ENCODE measurements around the gene GAA. TPM values are rescaled to one million over a fixed set of nuclear protein-coding genes. Genes with fewer than 3 reads are reported as not detected.

Gene GAA
- total RNA-seq, 2 experiments from 2014 or later, result 16.0 to 18.7 TPM

DNA sequence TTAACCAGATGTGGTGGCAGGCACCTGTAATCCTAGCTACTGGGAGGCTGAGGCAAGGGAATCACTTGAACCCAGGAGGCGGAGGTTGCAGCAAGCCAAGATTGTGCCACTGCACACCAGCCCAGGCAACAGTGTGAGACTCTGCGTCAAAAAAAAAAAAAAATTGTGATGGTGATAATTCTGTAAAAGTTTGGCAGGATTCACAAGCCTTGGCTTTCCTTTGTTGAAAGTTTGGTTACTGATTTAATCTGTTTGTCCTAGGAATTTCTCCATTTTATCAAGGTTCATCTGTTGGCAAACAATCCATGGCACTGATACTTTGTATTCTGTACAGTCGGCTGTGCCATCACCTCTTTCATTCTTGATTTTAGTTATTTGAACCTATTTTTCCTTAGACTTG lies 29.6 kb downstream of the GAA start:
- Mint-ChIP-seq H3K4me1 (no peaks in the 10 kb centered on the region), H3K27ac (no peak overlapping the region), H3K36me3 (ENCODE audit: low read depth) (peaks cover 33% of the 10 kb centered on the region), H3K9me3 (no peaks in the 10 kb centered on the region), H3K4me3 (no peak overlapping the region), H3K27me3 (peaks cover 15% of the 10 kb centered on the region)
- no peak for DNase-seq
- ChIA-PET POLR2A (interaction anchor here (5.3 kb wide), 1 partner anchor 13 kb away, joined by 36 read pairs; no protein-coding TSS in a partner anchor), CTCF (no interaction called here)

DNA sequence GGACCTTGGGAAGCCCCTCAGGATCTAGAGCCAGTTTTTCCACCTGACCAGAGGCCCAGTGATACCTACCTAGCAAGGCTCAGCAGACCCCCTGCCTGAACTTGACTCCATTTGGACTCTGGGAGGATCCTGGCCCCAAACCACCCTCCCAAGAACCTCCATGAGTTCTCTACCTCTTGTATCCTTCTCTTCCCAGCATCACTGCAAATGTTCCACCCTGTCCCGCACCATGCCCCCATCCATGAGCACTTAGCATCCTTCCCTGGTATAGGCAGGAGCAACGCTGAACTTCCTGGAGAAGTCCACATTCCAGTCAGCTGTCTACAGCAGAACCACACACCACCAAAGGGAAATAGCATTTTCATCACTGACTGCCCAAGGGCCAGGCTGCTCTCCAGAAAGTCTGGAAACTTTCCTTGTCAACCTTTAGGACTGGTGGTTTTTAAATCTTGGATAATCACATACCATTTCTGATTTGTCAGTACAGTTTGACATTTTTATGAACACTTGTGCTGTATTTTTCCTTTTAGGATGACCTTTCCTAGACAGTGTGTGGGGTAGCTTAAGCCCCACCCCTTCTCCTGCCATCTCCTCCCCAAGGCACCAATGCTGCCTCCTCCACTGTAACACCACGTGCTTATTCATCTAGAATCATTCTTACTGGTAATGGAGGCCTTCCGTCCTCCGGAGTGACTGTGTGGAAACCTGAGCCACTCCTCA lies 31.7 kb downstream of the GAA start:
- POLR2A ChIA-PET, result interaction anchor here (0.7 to 5.3 kb wide), 3 partner anchors 11 to 125 kb away, joined by 3 to 36 read pairs (median 4); partner anchors contain the start of gene EIF4A3
- Mint-ChIP-seq H3K27ac (no peak overlapping the region), H3K9me3 (no peaks in the 10 kb centered on the region), H3K36me3 (ENCODE audit: low read depth) (peaks cover 53% of the 10 kb centered on the region), H3K27me3 (peaks cover 9% of the 10 kb centered on the region), H3K4me1 (no peaks in the 10 kb centered on the region), H3K4me3 (no peak overlapping the region)
- CTCF ChIA-PET, result interaction anchor here (0.7 kb wide), 1 partner anchor 50 kb away, joined by 3 read pairs; no protein-coding TSS in a partner anchor
- DNase-seq, result no peak

DNA sequence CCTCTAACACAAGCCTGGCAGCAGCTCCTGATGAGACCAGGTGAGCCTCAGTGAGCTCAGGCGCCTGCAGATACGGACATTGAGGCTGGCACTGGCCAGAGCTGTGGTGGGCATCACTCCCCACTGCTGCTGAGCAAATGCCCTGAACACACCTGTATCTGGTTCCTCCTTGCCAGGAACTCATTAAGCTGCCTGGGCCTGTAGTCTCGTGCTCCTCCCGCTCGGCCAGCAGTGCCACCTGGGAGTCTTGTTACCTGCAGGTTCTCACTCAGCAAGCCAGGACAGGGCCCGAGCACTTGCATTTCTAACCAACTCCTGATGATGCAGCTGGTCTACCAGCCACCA lies 32.2 kb downstream of the GAA start:
- CTCF ChIA-PET, result interaction anchor here (0.7 kb wide), 2 partner anchors 9 to 50 kb away, joined by 3 read pairs; no protein-coding TSS in a partner anchor
- Mint-ChIP-seq H3K4me1 (no peaks in the 10 kb centered on the region), H3K36me3 (ENCODE audit: low read depth) (peaks cover 56% of the 10 kb centered on the region), H3K4me3 (no peak overlapping the region), H3K27me3 (peaks cover 4% of the 10 kb centered on the region), H3K27ac (no peak overlapping the region), H3K9me3 (no peaks in the 10 kb centered on the region)
- DNase-seq, result no peak
- POLR2A ChIA-PET, result interaction anchor here (0.7 to 5.3 kb wide), 5 partner anchors 11 to 151 kb away, joined by 3 to 36 read pairs (median 3); partner anchors contain the start of gene EIF4A3

DNA sequence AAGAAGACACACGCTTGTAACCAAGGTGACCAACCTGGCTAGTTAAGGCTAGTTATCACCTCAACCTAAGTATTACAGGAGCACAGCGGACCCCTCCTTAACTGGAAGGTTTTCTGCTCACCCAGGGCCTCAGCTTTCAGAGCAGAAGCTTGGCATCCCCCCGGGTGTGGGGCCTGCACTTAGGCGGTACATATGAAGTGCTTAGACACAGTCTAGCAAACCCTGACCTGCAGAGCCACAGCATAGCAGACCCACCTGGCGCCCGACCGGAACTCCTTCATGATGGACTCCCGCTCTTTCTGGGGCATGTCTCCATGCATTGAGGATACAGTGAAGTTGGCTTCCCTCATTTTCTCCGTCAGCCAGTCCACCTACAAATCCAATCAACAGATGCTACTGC lies 35.8 kb downstream of the GAA start:
- ChIA-PET POLR2A (no interaction called here), CTCF (no interaction called here)
- no peaks in the 10 kb centered on the region for H3K27me3 Mint-ChIP-seq
- peaks cover 87% of the 10 kb centered on the region for H3K36me3 Mint-ChIP-seq (ENCODE audit: low read depth)
- no peak overlapping the region for H3K27ac Mint-ChIP-seq
- H3K4me3 Mint-ChIP-seq, result no peak overlapping the region
- H3K9me3 Mint-ChIP-seq, result no peaks in the 10 kb centered on the region
- no peak for DNase-seq
- H3K4me1 Mint-ChIP-seq, result peaks cover 4% of the 10 kb centered on the region

DNA sequence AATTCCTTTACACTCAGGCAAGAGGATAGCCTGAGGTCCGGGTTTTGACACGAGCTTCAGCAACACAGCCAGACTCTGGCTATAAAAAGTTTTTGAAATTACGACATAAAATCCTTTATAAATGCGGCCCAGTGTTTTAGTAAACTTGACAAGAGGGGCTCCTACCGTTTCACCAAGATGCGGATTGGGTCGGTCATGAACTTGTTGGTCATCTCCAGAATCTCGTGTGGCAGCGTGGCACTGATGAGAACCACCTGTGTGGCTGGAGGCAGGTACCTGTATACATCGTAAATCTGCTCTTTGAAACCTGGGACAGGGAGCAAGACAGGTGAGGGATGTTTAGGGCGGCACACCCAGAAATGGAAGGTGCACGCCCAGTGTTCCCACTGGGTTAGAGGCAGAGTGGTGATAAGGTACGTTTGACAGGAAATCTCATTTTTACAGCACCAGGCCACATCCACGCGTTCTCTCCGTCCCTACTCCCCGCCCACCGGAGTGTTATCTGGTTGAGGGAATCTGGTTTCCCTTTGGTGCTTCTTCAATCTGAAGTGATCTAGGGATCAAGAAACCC lies 37.6 kb downstream of the GAA start:
- ChIA-PET CTCF (interaction anchor here (0.5 kb wide), 1 partner anchor 393 kb away, joined by 3 read pairs; no protein-coding TSS in a partner anchor), POLR2A (interaction anchor here (0.9 kb wide), 1 partner anchor 127 kb away, joined by 3 read pairs; no protein-coding TSS in a partner anchor)
- Mint-ChIP-seq H3K4me1 (peaks cover 15% of the 10 kb centered on the region), H3K9me3 (no peaks in the 10 kb centered on the region), H3K4me3 (no peak overlapping the region), H3K27ac (no peak overlapping the region), H3K27me3 (no peaks in the 10 kb centered on the region), H3K36me3 (ENCODE audit: low read depth) (peaks cover 84% of the 10 kb centered on the region)
- DNase-seq, result no peak

DNA sequence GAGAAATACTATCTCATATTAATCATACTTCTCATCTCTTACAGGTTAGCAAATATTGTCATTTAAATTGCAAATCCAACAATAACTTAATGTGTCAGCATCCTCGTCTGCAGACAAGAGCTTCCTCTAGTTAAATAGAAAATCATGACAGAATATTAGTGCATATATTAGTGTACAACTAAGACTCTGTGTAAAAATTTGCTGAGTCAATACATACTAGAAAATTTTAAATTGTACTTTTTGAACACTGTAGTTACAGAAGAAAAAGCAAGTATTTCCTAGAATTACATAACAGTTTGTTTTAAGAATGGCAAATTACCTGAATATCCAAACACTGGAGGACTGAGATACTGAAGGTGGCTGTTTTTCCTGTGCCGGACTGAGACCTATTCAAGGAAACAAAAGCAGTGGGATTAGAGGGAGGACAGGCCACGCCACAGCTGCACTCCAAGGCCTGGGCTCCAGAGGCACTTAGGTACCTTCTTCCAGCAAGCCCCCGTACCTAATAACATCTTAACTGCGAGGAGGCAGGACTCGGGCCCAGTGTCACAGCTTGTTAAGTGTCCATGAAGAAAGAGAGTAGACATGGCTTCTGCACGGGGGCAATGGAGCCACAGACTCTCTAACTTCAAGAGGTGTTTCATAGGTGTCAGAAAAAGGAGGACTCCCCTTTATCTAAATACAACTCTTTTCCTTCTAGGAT lies 40.2 kb downstream of the GAA start:
- POLR2A ChIA-PET, result interaction anchor here (1.2 to 5.3 kb wide), 3 partner anchors 8 to 40 kb away, joined by 3 to 36 read pairs (median 13); partner anchors contain the start of gene GAA
- CTCF ChIA-PET, result interaction anchor here (0.8 to 2.7 kb wide), 2 partner anchors 40 kb away, joined by 3 to 16 read pairs; partner anchors contain the start of gene GAA
- Mint-ChIP-seq H3K4me3 (no peak overlapping the region), H3K27ac (no peak overlapping the region), H3K36me3 (ENCODE audit: low read depth) (peaks cover 82% of the 10 kb centered on the region), H3K4me1 (peaks cover 38% of the 10 kb centered on the region), H3K9me3 (no peaks in the 10 kb centered on the region), H3K27me3 (no peaks in the 10 kb centered on the region)
- DNase-seq, result no peak

DNA sequence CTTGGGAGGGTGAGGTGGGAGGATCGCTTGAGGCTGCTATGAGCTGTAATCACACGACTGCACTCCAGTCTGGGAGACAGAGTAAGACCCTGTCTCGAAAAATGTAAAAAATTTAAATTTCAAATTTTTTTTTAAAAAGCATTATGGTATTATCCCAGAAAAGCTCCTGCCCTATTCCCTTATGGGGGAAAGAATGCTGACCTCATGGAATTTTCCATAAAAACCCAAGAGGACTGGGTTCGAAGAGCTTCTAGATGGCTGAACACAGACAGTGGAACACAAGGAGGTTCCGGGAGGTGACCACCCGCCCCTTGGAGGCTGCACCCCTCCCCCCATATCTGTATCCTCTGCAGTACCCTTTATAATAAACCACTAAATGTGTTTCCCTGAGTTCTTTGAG lies 41.5 kb downstream of the GAA start:
- DNase-seq, result no peak
- Mint-ChIP-seq H3K9me3 (no peaks in the 10 kb centered on the region), H3K4me1 (peaks cover 40% of the 10 kb centered on the region), H3K4me3 (no peak overlapping the region), H3K27ac (no peak overlapping the region), H3K36me3 (ENCODE audit: low read depth) (peaks cover 76% of the 10 kb centered on the region), H3K27me3 (no peaks in the 10 kb centered on the region)
- ChIA-PET POLR2A (interaction anchor here (0.9 to 5.3 kb wide), 6 partner anchors 9 to 311 kb away, joined by 3 to 60 read pairs (median 10); partner anchors contain the start of genes GAA and RNF213), CTCF (interaction anchor here (0.6 to 2.7 kb wide), 2 partner anchors 42 to 136 kb away, joined by 3 to 16 read pairs; partner anchors contain the start of gene GAA)

DNA sequence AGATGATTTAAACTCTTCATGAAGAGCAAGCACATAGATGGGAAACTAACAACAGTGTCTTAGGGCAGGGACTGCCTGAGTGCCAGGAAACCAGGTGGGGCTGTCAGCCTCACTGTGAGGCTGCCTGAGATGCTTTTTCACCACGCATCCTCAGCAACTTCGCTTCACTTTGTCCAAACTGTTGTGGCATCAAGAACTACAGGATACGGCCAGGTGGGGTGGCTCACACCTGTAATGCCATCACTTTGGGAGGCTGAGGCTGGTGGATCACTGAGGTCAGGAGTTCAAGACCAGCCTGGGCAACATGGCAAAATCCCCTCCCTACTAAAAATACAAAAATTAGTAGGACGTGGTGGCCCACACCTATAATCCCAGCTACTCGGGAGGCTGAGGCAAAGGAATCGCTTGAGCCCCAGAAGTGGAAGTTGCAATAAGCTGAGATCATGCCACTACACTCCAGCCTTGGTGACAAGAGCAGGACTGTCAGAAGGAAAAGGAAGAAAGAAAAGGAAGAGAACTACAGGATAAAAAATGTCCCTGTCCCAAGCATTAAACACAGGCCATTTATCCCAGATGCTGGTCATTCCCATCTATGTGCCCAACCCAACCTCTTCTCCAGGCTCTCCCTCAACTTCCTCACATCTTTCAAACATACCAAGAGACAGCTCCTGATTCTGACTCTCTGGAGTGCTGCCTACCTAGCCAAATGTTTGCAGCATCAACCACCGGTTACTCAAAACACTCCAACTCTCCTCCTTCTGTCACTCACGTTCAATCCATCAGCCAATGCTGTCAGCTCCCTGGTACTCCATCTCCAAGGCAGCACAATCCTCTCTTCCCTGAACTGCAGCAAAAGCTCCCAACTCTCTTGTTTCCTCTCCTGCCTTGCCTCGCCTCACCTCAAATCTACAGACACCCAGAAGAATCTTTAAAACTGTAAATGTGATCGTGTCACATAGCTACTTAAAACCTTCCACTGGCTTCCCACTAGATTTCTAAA lies 44.0 kb downstream of the GAA start:
- Mint-ChIP-seq H3K4me1 (peaks cover 50% of the 10 kb centered on the region), H3K9me3 (no peaks in the 10 kb centered on the region), H3K27me3 (no peaks in the 10 kb centered on the region), H3K36me3 (ENCODE audit: low read depth) (peaks cover 53% of the 10 kb centered on the region), H3K4me3 (peak overlapping the region; percentile 87), H3K27ac (peak overlapping the region; percentile 74)
- DNase-seq, result peak; percentile 34
- ChIA-PET POLR2A (interaction anchor here (0.7 to 5.3 kb wide), 22 partner anchors 9 to 1368 kb away, joined by 3 to 60 read pairs (median 3); partner anchors contain the start of genes CBX4, GAA, RNF213 and SGSH), CTCF (interaction anchor here (0.7 to 2.1 kb wide), 5 partner anchors 44 to 137 kb away, joined by 3 to 23 read pairs (median 3); partner anchors contain the start of gene GAA)

DNA sequence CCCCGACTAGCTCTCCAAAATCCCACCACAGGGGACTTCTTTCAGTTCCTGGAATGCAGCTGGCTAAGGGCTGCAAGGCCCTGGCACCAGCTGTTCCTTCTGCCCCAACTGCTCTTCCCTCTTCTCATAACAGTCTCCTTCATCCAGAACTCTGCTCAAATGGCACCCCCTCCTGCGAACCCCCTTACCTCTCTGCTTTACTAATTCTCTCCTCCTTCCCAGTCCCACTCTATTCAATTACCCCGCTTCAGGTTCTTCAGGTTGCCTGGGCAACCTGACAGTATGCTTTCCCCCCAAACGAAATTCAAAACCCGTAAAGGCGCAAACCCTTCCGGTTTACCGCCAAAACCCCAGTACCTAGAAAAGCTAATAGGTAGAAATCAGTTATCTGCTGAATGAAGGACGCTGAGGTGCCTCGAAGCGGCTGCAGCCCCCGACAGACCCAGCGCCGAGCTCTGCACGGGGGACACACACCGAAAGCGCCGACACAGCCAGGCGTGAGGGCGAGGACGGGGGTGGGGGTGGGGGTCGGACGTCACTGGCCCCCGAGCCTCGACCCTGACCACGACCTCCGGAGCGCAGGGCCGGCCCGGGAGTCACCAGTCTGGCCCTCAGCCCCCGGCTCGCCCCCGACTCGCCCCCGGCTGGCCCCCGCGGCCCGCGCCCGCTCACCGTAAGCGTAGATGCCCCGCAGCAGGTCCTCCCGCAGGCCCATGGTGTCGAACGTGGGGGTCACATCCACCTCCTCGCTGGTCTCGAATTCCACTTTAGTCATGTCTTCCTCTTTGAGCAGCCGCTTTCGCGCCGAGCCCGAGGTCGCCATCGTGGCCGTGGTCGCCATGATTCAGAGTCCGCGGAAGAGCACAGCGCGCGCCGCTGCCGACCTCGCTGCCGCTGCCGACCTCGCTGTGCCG lies 45.0 kb downstream of the GAA start:
- H3K27me3 Mint-ChIP-seq, result no peaks in the 10 kb centered on the region
- H3K27ac Mint-ChIP-seq, result peak overlapping the region; percentile 84
- DNase-seq, result peak; percentile 41
- POLR2A ChIA-PET, result interaction anchor here (0.7 to 5.3 kb wide), 21 partner anchors 8 to 1367 kb away, joined by 3 to 60 read pairs (median 3); partner anchors contain the start of genes CBX4, GAA, RNF213 and SGSH
- H3K4me3 Mint-ChIP-seq, result peak overlapping the region; percentile 87
- H3K36me3 Mint-ChIP-seq (ENCODE audit: low read depth), result peaks cover 55% of the 10 kb centered on the region
- peaks cover 3% of the 10 kb centered on the region for H3K9me3 Mint-ChIP-seq
- H3K4me1 Mint-ChIP-seq, result peaks cover 48% of the 10 kb centered on the region
- CTCF ChIA-PET, result interaction anchor here (0.7 to 2.1 kb wide), 4 partner anchors 45 to 138 kb away, joined by 3 to 23 read pairs (median 5); partner anchors contain the start of gene GAA

DNA sequence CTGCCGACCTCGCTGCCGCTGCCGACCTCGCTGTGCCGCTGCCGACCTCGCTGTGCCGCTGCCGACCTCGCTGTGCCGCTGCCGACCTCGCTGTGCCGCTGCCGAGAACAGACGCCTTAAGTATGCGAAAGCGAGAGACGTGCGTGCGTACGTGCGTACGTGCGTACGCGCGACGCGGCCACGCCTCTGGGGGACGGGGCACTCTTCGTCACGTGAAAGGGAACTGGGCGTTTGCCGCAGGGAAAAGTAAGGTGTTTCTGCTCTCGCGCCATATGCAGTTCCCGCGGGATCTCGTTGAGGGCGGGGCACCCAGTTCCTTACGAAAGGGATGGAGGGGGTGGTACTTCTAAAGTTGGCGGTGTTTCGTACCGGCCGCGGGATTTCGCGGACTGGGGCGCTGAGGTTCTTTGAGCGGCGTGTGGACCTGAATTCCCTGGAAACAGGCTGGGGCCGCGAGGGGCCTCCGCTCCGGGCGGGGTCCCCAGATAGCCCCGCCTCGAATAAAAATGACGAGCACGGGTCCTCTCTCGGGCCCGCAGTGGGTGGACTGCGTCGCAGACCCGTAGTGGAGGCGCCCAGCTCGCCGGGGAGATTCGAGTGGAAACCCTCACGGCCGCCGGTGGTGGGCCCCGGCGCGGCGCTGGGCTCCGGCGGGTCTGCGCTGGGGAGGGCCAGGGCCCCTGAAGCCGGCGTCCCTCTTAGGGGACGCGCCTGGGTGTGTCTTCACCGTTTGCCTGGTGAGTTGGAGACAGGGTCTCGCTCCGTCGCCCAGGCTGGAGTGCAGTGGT lies 45.8 kb downstream of the GAA start, which contains the start of gene EIF4A3:
Gene EIF4A3 (minus strand): TSS at position 94 of the 788 bp plus-strand sequence. CDS start 167 bp downstream, outside the sequence.
- no peaks in the 10 kb centered on the region for H3K27me3 Mint-ChIP-seq
- peaks cover 55% of the 10 kb centered on the region for H3K4me1 Mint-ChIP-seq
- peak; percentile 99 for DNase-seq
- peaks cover 53% of the 10 kb centered on the region for H3K36me3 Mint-ChIP-seq (ENCODE audit: low read depth)
- ChIA-PET POLR2A (interaction anchor here (1.1 to 5.3 kb wide), 10 partner anchors 9 to 149 kb away, joined by 3 to 36 read pairs (median 8); partner anchors contain the start of genes GAA, SGSH and SLC26A11), CTCF (interaction anchor here (1.8 kb wide), 1 partner anchor 46 kb away, joined by 9 read pairs; the partner anchor contains the start of gene GAA)
- H3K4me3 Mint-ChIP-seq, result peak within 1 kb of the TSS; percentile 87
- peak within 1 kb of the TSS; percentile 84 for H3K27ac Mint-ChIP-seq
- H3K9me3 Mint-ChIP-seq, result peaks cover 8% of the 10 kb centered on the region
